DND-41 (cell line): Measurements from ENCODE around the gene FXYD4.

Experiments
- EZH2 ChIP-seq: IDR thresholded peaks from 3 replicates; pipeline ENCODE4 v1.6.1; 2012; ENCODE audit warnings: borderline replicate concordance, low read depth, mild to moderate bottlenecking, moderate library complexity, low read length, inconsistent platforms; ENCODE audit not compliant: severe bottlenecking
- TF ChIP-seq, protein P1 (sequence below): IDR thresholded peaks from 2 replicates; pipeline ENCODE4 v1.5.1; 2012; ENCODE audit warnings: borderline replicate concordance, low read length, moderate library complexity, mild to moderate bottlenecking; ENCODE audit not compliant: poor library complexity, severe bottlenecking; ENCODE audit errors: extremely low read depth

DNA sequence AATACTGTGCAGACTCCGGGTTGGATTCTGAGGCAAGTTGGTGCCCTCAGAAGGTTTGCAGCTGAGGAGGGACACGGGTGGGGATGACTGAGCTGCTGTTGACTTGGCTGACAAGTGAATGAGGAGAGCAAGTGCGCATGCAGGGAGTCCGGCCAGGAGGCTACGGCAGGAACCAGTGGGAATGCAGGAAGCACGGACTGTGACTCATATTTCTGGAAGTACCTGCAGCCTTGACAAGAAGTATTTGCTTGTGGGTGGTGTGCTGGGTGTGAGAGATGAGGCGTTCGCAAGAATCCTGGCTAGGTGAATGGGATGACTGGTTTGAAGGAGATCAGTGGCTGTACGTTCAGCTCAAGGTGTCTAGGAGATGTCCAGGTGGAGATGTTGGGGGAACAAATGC, 30.8 kb upstream of the FXYD4 start:
- TF ChIP-seq, protein P1, sequence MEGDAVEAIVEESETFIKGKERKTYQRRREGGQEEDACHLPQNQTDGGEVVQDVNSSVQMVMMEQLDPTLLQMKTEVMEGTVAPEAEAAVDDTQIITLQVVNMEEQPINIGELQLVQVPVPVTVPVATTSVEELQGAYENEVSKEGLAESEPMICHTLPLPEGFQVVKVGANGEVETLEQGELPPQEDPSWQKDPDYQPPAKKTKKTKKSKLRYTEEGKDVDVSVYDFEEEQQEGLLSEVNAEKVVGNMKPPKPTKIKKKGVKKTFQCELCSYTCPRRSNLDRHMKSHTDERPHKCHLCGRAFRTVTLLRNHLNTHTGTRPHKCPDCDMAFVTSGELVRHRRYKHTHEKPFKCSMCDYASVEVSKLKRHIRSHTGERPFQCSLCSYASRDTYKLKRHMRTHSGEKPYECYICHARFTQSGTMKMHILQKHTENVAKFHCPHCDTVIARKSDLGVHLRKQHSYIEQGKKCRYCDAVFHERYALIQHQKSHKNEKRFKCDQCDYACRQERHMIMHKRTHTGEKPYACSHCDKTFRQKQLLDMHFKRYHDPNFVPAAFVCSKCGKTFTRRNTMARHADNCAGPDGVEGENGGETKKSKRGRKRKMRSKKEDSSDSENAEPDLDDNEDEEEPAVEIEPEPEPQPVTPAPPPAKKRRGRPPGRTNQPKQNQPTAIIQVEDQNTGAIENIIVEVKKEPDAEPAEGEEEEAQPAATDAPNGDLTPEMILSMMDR, result no peak
- TF ChIP-seq EZH2, result no peak
